ENCODE data around the gene C4BPB.

C4BPB gene

GRCh38 chr1:207054491-207054890 lies 34.2 kb upstream of the C4BPB start:
- H3K27ac ChIP-seq: peak overlapping the region; percentile 95; the same call in 1 of the 2 replicates
- TF ChIP-seq CTCF (conservative IDR thresholded peaks at IDR 0.05): no peak

- no peak for TF ChIP-seq CTCF (conservative IDR thresholded peaks at IDR 0.05)
- H3K27ac ChIP-seq: no peak overlapping the region
Measured at GRCh38 chr1:207055386-207056001, 33.2 kb upstream of the C4BPB start.

GRCh38 chr1:207056673-207057072 lies 32.0 kb upstream of the C4BPB start:
- H3K27ac ChIP-seq: no peak overlapping the region

GRCh38 chr1:207058252-207058651 lies 30.4 kb upstream of the C4BPB start:
- no peak for TF ChIP-seq CTCF (conservative IDR thresholded peaks at IDR 0.05)
- no peak overlapping the region for H3K27ac ChIP-seq

More at GRCh38 chr1:207056673-207057072, 32.0 kb upstream of the C4BPB start:
- TF ChIP-seq CTCF (conservative IDR thresholded peaks at IDR 0.05): no peak

- no peak for TF ChIP-seq CTCF (conservative IDR thresholded peaks at IDR 0.05)
- H3K27ac ChIP-seq: no peak overlapping the region
Measured at GRCh38 chr1:207058878-207059867, 29.5 kb upstream of the C4BPB start.

GRCh38 chr1:207059881-207060280 lies 28.8 kb upstream of the C4BPB start:
- TF ChIP-seq CTCF (conservative IDR thresholded peaks at IDR 0.05): no peak

GRCh38 chr1:207060596-207060995 lies 28.1 kb upstream of the C4BPB start:
- TF ChIP-seq CTCF (conservative IDR thresholded peaks at IDR 0.05): no peak
- no peak overlapping the region for H3K27ac ChIP-seq

More at GRCh38 chr1:207059881-207060280, 28.8 kb upstream of the C4BPB start:
- no peak overlapping the region for H3K27ac ChIP-seq

Measured in VCaP (cell line).